SHP77 (cell line): ENCODE measurements around the gene MEOX1.
"Not testable (repeated sequence)": the region's sequence is repeated elsewhere in the genome, so short reads cannot be mapped to it uniquely, and the experiment has no call there.

Experiments
- DNase-seq, 2 experiments: peaks; one replicate each; lab custom pipeline; 2025; lab: John Stamatoyannopoulos, UW

The MEOX1 gene

DNA sequence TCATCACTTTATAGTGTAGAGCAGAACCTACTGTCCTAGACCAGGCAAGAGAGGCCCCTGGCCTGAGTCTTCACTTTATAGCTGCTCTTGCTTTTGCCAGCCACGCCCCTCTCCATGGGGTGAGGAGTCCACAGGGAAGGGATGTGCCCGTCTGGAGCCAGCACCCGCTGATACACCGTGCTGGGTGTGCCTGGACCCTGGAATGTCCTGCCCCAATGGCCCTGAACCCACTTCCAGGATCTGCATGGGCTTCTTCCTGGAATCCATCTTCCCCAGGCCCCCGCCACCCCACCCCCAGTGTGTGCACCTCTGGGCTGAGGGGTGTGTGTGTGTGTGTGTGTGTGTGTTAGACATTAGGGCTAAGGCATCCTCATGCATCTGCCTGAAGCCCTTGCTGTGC lies 44.9 kb downstream of the MEOX1 start:
- DNase-seq, result no peak

DNA sequence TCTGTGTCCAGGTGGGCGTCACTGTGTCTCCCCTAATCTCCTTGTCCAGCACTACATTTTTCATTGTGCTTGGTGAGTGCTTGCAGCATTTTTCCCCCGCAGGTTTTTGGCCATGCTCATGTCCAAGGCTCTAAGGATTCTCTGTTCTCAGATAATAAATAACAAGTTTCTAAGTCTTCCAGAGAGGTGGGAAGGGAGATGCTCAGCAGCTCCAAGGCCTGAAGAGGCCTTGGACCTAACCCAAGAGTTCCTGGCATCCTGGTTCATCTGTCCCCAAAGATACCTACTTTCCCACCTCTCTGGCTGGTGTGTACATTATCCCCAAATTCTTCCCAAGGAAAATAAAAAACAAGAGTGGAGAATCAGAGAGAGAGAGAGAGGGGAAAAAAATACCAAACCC lies 45.3 kb downstream of the MEOX1 start:
- no peak for DNase-seq

DNA sequence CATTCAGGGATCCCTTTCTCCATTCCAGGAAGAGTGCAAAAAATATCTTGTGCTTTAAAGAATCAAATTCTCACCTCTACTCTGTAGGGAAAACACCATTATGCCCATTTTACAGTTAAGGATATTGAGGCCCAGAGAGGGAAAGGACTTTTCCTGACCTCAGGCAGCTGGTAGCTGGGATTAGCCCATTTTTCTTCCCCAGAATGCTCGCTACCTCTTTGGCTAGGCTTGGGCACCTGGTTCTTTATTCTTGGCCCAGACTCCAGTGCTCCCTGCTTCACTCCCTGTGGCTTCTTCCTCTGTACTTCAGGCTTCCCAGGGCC lies 45.7 kb downstream of the MEOX1 start:
- no peak for DNase-seq

DNA sequence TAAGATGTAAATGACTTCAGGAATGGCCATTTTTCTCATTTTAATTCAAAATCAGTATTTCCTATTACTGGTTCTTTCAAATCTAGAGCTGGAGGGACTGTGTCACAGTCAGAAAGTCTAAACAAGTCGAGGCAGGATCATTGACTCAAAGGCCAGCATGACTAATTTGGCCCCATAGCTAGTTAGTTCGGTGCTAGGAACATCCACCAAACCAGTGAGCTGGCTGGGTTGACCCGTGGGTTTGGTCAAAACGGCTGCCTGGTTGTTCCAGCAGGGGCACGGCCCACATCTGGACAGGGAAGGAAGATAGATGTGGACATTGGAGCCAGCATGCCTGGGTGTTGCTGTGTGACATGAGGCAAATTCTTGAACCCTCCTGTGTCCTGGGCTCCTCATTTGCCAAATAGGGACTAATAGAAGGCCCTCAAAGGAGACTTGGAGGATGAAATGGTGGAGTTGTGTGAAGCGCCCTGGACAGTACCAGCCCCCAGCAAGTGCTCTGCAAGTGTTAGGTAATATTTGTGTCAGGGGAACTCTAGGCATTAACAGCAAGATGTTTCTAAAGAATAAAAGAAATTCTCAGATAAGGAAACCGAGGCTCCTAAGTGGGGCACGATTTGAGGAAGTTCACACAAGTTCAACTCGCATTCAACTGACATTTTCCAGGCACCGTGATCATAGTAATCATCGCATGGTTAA lies 46.2 kb downstream of the MEOX1 start:
- no peak for DNase-seq

DNA sequence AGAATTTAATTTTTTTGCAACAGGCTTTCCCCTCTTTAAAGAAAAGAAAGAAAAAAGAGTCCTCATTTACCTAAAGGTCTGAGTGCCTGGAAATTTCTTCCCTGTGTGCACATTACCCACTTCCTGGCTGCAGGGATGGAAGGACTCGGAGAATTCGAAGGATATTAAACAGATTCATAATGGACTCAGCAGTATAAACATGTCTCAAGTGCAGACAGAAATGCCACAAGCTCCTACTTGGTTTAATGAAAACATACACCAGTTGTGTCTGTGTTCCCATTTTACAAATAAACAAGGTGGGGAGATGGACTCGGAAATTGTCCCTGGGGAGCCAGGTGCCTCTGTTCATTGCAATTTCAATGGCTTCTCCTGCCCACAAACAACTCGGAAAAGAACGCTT lies 47.2 kb downstream of the MEOX1 start:
- no peak for DNase-seq

DNA sequence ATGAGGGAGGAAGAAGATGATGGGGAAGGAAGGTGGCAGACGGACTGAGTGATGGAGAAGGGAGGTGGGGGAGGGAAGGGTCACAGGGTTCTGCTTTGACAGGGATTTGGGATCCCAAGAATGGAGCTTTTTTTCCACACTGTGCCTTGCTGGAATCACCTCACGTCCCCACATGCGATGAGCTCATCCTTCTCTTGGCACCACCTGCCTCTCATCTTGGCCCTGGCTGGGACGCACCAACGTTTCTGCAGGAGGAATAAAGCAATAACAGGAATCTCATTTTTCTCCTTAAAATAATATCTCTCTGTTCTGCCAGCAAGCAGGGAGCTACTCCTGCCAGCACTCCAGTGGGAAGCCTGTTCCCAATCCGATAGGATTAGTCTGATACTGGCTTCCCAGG lies 47.8 kb downstream of the MEOX1 start:
- no peak for DNase-seq

DNA sequence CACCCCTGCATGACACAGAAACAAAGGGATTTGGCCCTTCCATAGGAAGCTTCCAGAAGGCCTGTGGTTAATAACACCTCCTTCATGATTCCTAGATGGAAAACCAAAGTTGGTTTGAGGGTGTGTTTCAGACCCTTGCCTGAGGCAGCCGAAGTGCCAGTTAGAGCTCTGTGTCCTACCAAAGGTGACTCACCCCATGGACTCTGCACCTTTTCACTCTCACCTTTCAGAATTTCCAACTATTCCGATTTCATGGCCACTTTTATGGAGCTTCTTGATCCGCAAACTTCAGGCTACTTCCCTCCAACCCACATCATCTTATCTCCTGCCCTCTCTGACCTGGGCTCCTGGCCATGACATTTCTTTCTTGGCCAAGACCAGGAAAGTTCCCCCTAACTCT lies 49.2 kb downstream of the MEOX1 start:
- DNase-seq, result no peak

DNA sequence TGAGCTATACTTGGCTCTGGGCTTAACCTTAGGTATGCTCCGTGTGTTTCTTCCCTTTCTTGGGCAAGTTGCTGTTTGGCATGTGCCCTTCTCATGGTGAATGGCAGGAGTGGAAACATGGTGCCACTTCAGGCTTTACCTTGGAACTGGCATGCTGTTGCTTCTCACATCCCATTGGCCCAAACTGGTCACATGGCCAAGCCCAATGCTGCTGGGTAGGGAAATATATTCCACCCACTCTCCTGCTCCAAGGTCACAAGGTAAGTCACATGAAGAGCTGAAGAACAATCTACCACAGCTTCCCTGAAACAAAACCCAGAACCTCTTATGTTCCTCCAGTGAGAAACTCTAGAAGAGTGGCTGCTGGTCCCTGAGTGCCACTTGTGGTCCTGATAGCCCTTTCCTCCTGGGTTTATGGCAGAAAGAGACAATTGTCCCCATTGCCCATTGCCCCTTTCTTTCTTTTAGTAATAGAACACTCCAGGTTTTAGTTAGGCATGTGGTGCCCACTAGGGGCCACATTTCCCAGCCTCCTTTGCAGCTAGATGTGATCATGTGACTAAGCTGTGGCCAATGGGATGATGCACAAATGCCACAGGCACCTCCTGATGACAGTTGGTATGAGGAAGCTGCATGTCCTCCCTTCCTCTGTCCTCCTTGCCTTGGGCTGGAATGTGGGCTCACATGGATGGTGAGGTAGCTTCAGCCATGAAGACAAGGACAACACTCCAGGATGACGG lies 50.3 kb downstream of the MEOX1 start:
- no peak for DNase-seq

DNA sequence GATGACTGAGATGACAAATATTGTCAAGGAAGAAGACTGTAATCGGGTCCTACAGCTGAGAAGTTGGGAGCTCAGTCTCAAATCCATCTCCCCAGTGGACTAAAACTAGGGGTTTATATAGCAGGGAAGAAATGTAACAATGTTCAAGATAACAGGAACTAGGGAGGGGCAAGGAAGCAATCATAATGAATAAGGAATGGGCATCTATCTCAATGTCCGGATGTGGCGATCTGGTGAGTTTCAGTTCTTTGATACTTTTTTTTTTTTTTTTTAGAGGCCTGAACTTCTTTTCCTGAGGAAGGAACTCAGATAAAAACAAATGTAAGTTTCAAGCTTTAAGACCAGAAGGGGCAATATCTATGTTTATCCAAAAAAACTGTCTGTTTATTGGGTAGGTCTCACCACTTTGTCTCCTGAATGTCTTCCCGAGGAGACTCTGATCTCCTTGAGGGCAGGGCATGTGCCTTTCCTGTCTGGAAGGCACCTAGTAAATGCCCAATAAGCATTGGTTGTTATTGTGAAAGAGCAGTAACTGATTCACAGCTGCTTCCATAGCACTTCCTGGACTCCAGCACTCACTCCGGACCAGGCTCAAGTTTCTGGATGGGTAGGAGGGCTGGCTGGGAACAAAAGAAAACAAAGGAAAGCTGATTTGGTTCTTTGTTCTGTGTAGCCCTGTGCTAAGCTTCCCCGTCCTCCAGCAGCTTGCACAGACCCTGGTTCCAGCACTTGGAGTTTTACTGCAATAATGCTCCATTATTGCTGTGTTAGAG lies 51.9 kb downstream of the MEOX1 start:
- no peak for DNase-seq

DNA sequence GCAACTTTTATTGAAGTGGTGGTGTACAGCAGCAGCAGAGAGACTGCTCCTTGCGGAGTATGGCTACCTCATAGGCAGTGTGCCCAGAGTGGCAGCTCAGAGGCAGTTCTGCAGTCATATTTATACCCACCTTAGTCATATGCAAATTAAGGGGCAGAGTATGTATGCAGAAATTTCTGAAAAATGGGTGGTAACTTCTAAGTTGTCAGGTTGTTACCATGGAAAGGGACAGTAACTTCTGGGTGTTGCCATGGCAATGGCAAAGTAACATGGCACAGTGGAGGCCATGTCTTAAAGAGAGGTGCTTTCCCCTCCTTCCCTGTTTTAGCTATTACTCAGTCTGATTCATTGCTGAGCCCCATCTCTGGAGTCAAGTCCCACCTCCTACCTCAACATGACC lies 53.4 kb downstream of the MEOX1 start:
- no peak for DNase-seq

DNA sequence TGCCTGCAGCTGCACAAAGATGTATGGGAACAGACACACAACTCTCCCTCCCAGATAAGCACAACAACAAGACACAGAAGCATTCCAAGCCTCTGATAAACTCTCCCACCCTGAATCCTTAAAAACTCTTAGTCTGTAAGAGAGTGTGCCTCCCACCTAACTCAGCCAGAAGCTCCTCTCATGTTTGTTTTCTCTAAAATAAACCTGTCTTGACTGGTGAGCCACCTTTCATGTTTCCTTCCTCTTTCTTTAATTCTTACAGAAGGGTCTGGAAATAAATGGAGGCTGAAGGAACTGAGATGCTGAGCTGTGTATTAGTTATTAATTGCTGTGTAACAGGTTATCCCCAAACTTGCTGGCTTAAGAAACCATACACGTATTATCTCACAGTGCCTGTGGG lies 57.2 kb downstream of the MEOX1 start:
- DNase-seq, result no peak

DNA sequence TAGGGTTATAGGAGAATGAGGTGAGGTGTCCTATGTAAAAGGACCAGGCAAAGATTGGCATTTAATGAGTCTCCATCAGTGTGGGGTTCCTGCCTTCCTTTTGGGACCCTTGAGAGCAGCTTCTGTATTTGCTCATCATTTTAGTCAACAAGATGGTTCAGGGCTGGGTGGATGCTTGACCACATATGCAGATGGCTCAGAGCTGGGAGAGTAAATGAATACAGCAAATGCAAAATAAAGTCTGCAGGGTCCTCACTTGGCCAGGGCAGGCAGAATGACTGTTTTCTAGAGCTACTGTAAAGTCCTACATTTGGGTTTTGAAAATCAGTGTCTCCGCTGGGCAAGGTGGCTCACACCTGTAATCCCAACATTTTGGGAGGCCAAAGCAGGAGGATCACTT lies 58.4 kb downstream of the MEOX1 start:
- DNase-seq, result no peak

DNA sequence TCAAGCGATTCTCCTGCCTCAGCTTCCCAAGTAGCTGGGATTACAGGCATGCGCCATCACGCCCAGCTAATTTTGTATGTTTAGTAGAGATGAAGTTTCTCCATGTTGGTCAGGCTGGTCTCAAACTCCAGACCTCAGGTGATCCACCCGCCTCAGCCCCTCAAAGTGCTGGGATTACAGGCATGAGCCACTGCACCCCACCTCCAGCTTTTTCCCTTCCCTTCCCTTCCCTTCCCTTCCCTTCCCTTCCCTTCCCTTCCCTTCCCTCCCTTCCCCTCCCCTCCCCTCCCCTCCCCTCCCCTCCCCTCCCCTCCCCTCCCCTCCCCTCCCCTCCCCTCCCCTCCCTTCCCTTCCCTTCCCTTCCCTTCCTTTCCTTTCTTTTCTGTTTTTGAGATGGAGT lies 59.2 kb downstream of the MEOX1 start:
- not testable (repeated sequence) for DNase-seq

DNA sequence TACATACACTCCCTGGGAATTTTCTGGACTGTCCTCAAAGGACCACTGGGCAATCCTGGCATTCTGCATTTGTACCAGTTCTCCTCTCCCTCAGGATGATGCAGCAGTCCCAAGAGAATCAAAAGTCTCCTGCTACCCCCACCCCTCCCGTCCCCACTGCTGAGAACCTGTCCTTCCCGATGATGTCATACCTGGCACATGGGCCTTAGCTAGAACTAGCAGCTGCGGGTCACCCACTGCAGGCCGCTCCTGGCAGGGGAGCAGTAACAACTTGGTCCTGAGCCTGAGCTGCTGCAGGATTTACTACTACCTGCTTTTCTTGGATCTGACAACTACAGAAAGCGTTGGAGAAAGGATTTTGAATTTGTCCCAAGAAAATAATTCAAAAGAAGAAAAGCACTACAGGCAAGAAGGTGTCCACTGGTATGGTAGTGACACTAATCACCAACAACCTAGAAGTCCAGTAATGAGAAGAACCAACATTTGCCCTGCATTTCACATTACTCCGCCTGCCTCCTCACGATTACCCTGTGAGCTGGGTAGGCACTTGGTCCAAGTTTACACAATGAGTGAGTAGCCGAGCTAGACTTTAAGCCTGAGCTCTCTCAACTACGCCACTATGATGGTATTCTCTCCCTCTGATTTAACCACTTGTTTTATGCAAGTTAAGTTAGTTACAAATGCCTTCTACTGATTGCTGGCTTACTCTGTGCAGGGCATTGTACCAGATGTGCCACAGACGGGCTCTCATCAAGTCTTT lies 60.3 kb downstream of the MEOX1 start:
- peak; percentile 25 to 47 for DNase-seq

DNA sequence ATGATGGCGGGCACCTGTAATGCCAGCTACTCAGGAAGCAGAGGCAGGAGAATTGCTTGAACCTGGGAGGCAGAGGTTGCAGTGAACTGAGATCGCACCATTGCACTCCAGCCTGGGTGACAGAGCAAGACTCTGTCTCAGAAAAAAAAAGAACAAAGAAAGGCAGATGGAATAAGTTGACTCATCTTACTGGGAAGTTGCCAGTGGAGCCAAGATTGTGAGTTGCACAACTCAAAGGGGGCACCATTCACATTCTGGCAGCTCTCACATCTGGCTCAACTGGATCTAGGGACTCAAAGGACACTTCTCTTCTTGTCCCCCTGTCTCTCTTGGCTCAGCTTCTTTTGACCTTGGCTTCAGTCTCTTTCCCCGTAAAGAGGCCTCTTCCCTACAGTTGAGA lies 61.9 kb downstream of the MEOX1 start:
- no peak for DNase-seq

DNA sequence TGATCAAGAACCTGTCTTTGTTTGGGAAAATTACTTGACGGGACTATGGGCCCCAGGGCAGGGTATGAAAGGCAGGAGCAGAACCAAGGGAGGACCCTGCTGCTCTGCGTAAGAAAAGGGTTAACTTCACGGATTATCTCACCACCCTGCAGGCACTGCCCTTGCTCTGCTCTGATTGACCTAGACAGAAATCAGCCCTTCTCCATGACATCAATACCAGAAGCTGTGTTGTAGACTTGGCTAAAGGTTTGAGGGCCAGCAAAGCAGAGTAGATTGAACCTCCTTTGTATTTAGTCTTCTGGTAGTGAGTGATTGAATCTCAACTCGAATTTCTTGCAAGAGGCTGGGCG lies 62.7 kb downstream of the MEOX1 start:
- DNase-seq, result no peak

DNA sequence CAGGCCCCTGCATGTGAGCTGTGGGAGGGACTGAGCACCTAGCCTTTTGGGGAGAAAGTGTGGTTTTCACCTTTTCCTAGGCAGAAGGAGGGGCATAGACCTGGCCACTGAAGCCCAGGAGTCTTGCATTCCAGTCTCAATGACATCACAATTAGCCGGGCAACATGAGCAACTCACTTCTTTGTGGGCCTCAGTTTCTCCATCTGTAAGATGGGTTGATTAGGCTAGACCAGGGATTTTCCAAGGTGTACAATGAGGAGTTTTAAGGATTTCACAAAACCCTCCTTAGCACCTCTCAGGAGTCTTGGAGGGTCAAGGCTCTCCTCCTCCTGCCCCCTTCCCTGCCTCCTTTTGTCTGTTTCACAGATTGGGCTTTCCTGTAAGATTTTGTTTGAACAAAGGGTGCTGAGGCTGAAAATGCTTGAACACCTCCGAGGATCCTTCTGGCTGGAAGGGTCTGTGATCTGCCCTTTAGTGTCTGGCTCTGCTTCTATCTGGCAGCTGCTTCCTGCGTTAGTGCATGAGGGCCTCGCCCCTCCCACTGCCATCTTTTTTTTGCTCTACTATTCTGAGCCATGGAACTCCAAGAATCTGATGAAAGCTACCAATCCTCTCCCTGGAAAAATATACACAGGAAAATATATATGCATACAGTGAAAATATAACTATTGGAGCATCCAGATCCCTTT lies 63.2 kb downstream of the MEOX1 start:
- no peak for DNase-seq

DNA sequence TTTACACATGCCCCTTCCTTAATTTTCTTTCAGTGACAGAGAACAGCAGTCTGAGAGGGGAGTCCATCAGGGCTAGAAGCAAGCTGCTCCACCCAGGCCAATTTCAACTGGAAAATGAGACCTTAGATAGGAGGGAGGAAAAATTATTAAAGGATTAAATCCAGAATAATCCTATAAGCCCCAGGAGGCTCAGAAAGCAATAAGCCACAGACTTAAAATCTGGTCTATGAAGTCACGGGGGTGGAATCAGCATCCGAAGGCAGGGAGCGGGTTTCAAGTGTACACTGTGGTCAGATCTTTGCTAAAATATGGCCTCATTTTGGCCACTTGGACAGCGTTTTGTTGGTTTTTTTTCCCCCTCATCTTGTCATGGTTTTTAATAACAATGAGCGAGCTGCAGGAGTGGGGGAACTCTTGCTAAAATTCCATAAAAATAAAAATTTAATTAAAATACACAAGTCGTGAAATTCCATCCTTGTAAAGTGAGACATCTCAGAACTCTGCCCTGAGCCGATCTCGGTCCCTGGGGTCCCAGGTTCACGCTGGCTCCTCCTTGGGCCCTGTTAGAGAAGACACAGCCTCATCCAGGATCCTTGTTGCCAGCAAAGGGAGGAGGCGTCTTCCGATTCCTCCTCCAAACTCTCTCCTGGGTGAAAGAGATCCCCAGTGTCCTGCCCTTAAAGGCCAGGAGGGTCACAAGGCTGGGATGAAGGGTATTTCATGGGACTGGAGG lies 63.9 kb downstream of the MEOX1 start:
- no peak for DNase-seq

DNA sequence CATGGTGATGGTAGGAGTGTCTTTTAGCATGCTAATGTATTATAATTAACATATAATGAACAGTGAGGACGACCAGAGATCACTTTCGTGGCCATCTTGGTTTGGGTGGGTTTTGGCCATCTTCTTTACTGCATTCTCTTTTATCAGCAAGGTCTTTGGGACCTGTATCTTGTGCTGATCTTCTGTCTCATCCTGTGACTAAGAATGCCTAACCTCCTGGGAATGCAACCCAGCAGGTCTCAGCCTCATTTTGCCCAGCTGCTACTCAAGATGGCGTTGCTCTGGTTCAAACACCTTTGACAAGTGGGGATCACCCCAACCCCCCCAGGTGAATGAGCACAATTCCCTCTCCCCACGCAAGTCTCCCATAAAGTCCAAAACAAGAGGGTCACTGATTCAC lies 66.3 kb downstream of the MEOX1 start:
- no peak for DNase-seq

DNA sequence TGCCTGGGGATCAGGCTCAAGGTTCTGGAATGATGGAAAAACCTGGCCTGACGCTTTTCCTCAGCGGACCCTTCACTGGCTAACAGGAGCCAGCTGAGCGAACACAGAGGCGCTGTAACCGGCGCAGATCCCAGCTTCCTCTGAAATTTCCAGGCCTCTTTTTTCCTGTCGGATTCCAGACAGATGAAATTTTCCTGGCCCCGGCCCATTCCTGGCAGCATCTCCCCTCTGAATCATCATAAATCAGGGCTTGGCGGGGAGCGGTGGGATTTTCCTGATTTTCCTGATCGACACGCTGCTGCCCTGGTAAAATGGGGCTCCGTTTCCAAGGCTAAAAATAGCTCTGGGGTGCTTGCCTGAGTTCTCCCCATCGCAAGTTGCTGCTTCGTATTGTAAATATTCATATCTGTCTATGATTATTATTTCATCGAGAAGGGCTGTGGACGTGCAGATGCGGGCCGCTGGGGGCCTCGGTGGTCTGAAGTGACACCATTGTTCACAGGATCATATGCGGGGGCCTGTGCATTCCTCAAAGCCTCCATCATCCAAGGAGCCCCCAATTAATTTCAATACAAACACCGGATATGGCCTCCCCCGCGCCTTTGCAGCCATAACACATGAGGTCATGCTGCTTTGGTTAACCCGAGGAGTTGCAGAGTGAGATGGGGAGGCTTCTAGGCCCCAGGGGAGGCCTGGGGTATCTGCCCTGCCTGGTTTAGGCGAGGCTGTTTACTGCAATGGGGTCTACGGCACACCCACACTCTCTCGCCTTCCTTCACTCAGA lies 69.8 kb downstream of the MEOX1 start:
- DNase-seq, result no peak

DNA sequence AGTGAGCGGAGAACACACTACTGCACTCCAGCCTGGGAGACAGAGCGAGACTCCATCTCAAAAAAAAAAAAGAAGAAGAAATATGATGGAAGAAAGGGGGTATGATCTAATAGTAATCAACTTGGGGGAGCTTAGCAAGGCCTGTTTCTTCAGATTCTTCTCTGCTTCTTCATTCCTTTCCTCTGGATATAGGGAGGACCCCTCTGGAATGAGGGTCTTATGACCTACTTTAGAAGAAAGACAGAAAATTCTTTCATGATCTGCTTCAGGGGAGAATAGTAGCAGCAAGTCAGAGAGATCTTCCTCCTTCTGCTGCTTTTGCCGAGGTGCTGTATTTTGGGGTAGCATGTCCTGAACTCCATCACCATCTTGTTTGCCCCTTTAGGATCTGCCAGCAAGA lies 70.7 kb downstream of the MEOX1 start:
- DNase-seq, result no peak
